HepG2 (cell line): ENCODE data around the gene SMURF2. TPM values are rescaled to one million over a fixed set of nuclear protein-coding genes. Genes with fewer than 3 reads are reported as not detected.

Experiments used
- ATAC-seq: fragments of 200-7000 bp; cut with Tn5 transposase; 3 replicates; pipeline ENCODE4 v1.9.1; 2020; ENCODE audit warnings: mild to moderate bottlenecking, moderate library complexity
- BruUV-seq: library from RNA; stranded (reverse); fragments of 400-500 nt; replicated peaks from 2 replicates; lab custom pipeline; 2021; lab: Mats Ljungman, UMichigan
- CTCF ChIA-PET: fragments of 300-600 bp; formaldehyde crosslinking; extraction: SDS; loops from one replicate; lab custom pipeline; 2021; ENCODE audit warnings: low total read pairs, inconsistent platforms, low intra/inter-chr PET ratio; lab: Yijun Ruan, JAX
- POLR2A ChIA-PET: fragments of 350-600 bp; sonication (Branson Sonifier 250); formaldehyde crosslinking; loops from one replicate; lab custom pipeline; 2020; ENCODE audit warnings: antibody characterized with exemption, inconsistent platforms; lab: Yijun Ruan, JAX
- DNase-seq: peaks from one replicate; pipeline ENCODE4 v3.0.0-alpha.2; 2015; ENCODE audit warnings: low spot score
- FAIRE-seq: peaks from 3 replicates; lab custom pipeline; 2011; peaks lifted over from hg19 to GRCh38; lab: Jason Lieb, UNC
- H2AFZ ChIP-seq: one replicate; pipeline ENCODE4 v1.6.1; 2011; ENCODE audit warnings: low read length, inconsistent platforms
- H3K27ac ChIP-seq: fragments of 300-600 bp; 3 replicates; pipeline ENCODE4 v1.8.0; 2011; ENCODE audit warnings: mixed run types, mild to moderate bottlenecking, mixed read lengths, low read length, inconsistent platforms; ENCODE audit not compliant: insufficient read depth; ENCODE audit errors: extremely low read length
- H3K27me3 ChIP-seq, 2 experiments: fragments of 200-600 bp in 1 of 2; 2 replicates in 1 of 2; 3 replicates in 1 of 2; pipeline versions ENCODE4 v1.6.0 to v1.8.0; 2011; ENCODE audit warnings: low read length in 2 of 2, mild to moderate bottlenecking in 2 of 2, moderate library complexity in 2 of 2, inconsistent platforms in 1 of 2; ENCODE audit not compliant: insufficient read depth in 2 of 2, control insufficient read depth in 1 of 2
- H3K36me3 ChIP-seq, 2 experiments: fragments of 200-600 bp in 1 of 2; replicated peaks in 1 of 2; 2 replicates in 1 of 2; 3 replicates in 1 of 2; pipeline versions ENCODE4 v1.5.1 to v1.8.0; 2011; ENCODE audit warnings: low read length in 2 of 2, inconsistent platforms in 1 of 2; ENCODE audit not compliant: insufficient read depth in 2 of 2, control insufficient read depth in 1 of 2
- H3K4me1 ChIP-seq: 2 replicates; pipeline ENCODE4 v1.5.1; 2012; ENCODE audit warnings: low read length, inconsistent platforms; ENCODE audit not compliant: insufficient read depth
- H3K4me2 ChIP-seq: 2 replicates; pipeline ENCODE4 v1.6.0; 2011; ENCODE audit warnings: low read depth, low read length, inconsistent platforms
- H3K4me3 ChIP-seq, 3 experiments: fragments of 200-600 bp in 1 of 3; sonication (generic), shearing (Covaris generic) in 1 of 3; replicated peaks in 1 of 3; 2 replicates each; pipeline ENCODE4 v1.5.1; 2011 to 2016; ENCODE audit warnings: low read length in 3 of 3, inconsistent platforms in 2 of 3, low read depth in 2 of 3, mild to moderate bottlenecking in 2 of 3, control low read depth in 1 of 3, mixed read lengths in 1 of 3; ENCODE audit not compliant: insufficient read depth in 1 of 3
- H3K79me2 ChIP-seq: one replicate; pipeline ENCODE4 v1.6.1; 2011; ENCODE audit warnings: low read length, inconsistent platforms; ENCODE audit not compliant: insufficient read depth
- H3K9ac ChIP-seq: 2 replicates; pipeline ENCODE4 v1.6.0; 2011; ENCODE audit warnings: mild to moderate bottlenecking, low read depth, low read length, inconsistent platforms; ENCODE audit not compliant: insufficient read depth
- H3K9me3 ChIP-seq: 2 replicates; pipeline ENCODE4 v1.5.1; 2012; ENCODE audit warnings: mild to moderate bottlenecking, low read length
- H4K20me1 ChIP-seq: 2 replicates; pipeline ENCODE4 v1.6.0; 2011; ENCODE audit warnings: inconsistent platforms, mild to moderate bottlenecking, low read length, moderate library complexity; ENCODE audit not compliant: insufficient read depth
- CHD2 ChIP-seq: IDR thresholded peaks from 2 replicates; pipeline ENCODE4 v1.6.1; 2011; ENCODE audit warnings: low read depth, low read length, improper control_type of control experiment
- KDM5B ChIP-seq: sonication (generic); formaldehyde crosslinking; IDR thresholded peaks from 2 replicates; pipeline ENCODE4 v1.4.0; 2020; ENCODE audit warnings: missing genetic modification reagents, mild to moderate bottlenecking, borderline replicate concordance
- KMT2B ChIP-seq: IDR thresholded peaks from 2 replicates; pipeline ENCODE4 v1.6.1; 2016; ENCODE audit warnings: missing genetic modification reagents, missing compliant biosample characterization
- LCORL ChIP-seq, 2 experiments: fragments of 450-650 bp in 1 of 2; sonication (generic) in 1 of 2; formaldehyde crosslinking in 1 of 2; IDR thresholded peaks; 2 replicates each; pipeline versions ENCODE4 v1.5.0 to v1.6.1; 2017 to 2020; ENCODE audit warnings: antibody characterized with exemption in 1 of 2, missing genetic modification reagents in 1 of 2
- MIER2 ChIP-seq: IDR thresholded peaks from 2 replicates; pipeline ENCODE4 v1.6.1; 2016; ENCODE audit warnings: missing biosample characterization, missing genetic modification reagents
- MNT ChIP-seq: fragments of 450-650 bp; IDR thresholded peaks from 2 replicates; pipeline ENCODE4 v1.6.1; 2016
- NRL ChIP-seq: sonication (generic); formaldehyde crosslinking; IDR thresholded peaks from 2 replicates; pipeline ENCODE4 v1.5.0; 2020; ENCODE audit warnings: missing genetic modification reagents, mild to moderate bottlenecking, moderate library complexity, borderline replicate concordance
- PTBP1 ChIP-seq: fragments of 200-400 bp; formaldehyde crosslinking; IDR thresholded peaks from 2 replicates; pipeline ENCODE4 v1.6.1; 2018; ENCODE audit warnings: low read length, low read depth; ENCODE audit not compliant: poor library complexity, severe bottlenecking
- REXO4 ChIP-seq: sonication (generic); formaldehyde crosslinking; IDR thresholded peaks from 2 replicates; pipeline ENCODE4 v1.8.0; 2022; ENCODE audit warnings: missing genetic modification reagents, mild to moderate bottlenecking, borderline replicate concordance
- RNF219 ChIP-seq: sonication (generic); formaldehyde crosslinking; IDR thresholded peaks from 2 replicates; pipeline ENCODE4 v1.5.0; 2020; ENCODE audit warnings: mild to moderate bottlenecking, missing genetic modification reagents
- SP2 ChIP-seq: sonication (generic); formaldehyde crosslinking; IDR thresholded peaks from 2 replicates; pipeline ENCODE4 v1.5.1; 2020; ENCODE audit warnings: mild to moderate bottlenecking, missing genetic modification reagents
- YEATS2 ChIP-seq: sonication (generic); formaldehyde crosslinking; IDR thresholded peaks from 2 replicates; pipeline ENCODE4 v1.4.0; 2020; ENCODE audit warnings: missing genetic modification reagents, borderline replicate concordance
- ZBTB20 ChIP-seq: sonication (generic); formaldehyde crosslinking; IDR thresholded peaks from 2 replicates; pipeline ENCODE4 v1.8.1; 2023; ENCODE audit warnings: missing genetic modification reagents, low read depth, mild to moderate bottlenecking, borderline replicate concordance
- ZBTB3 ChIP-seq: sonication (generic); formaldehyde crosslinking; IDR thresholded peaks from 2 replicates; pipeline ENCODE4 v1.4.0; 2020; ENCODE audit warnings: low read depth, mild to moderate bottlenecking, moderate library complexity, missing genetic modification reagents, borderline replicate concordance
- ZNF235 ChIP-seq: sonication (generic); formaldehyde crosslinking; IDR thresholded peaks from 2 replicates; pipeline ENCODE4 v1.8.1; 2023; ENCODE audit warnings: mild to moderate bottlenecking, missing genetic modification reagents, borderline replicate concordance
- ZNF713 ChIP-seq: sonication (generic); formaldehyde crosslinking; IDR thresholded peaks from 2 replicates; pipeline ENCODE4 v1.4.0; 2020; ENCODE audit warnings: mild to moderate bottlenecking, missing genetic modification reagents
- ZNF737 ChIP-seq: sonication (generic); formaldehyde crosslinking; IDR thresholded peaks from 2 replicates; pipeline ENCODE4 v1.5.0; 2020; ENCODE audit warnings: missing genetic modification reagents, mild to moderate bottlenecking, borderline replicate concordance
- WGBS: methylation state at CpG from one replicate; pipeline ENCODE4 v1.1.6; 2017; ENCODE audit warnings: low lambda C conversion rate; 5-methylcytosine and 5-hydroxymethylcytosine counted together
- in situ Hi-C: cut with HindIII; loops from 2 replicates; pipeline ENCODE4 v1.10.0; 2017; ENCODE audit warnings: low pct_unique_long_range_greater_than_20kb; ENCODE audit not compliant: extremely low pct_ligation_motif_present
- intact Hi-C: fragments of 100-400 bp; cut with micrococcal nuclease; formaldehyde crosslinking; loops from one replicate; pipeline ENCODE4 v1.10.0; 2022; ENCODE audit not compliant: unreplicated experiment
- polyA plus RNA-seq, 8 experiments: library from polyadenylated mRNA; depleted of rRNA in 3 of 8; stranded (reverse) in 7 of 8; unstranded in 1 of 8; fragments of >200 nt; fragmentation: Illumina TruSeq in 4 of 8; extraction: Trizol in 4 of 8; gene quantifications; 2 replicates each; pipeline versions ENCODE4 v1.2.1 to v1.2.3, GENCODE V29; 2011 to 2016; ENCODE audit warnings: low read depth in 4 of 8, missing spikeins in 1 of 8, mixed read lengths in 1 of 8; ENCODE audit not compliant: insufficient read depth in 1 of 8
- total RNA-seq, 5 experiments: library from RNA; depleted of rRNA; stranded (reverse); fragments of >200 nt; fragmentation: Illumina TruSeq; extraction: Trizol; gene quantifications; 2 replicates each; pipeline ENCODE4 v1.2.3, GENCODE V29; 2016; ENCODE audit warnings: low read depth in 1 of 5
- TF ChIP-seq, protein P1 (sequence below): sonication (generic); formaldehyde crosslinking; IDR thresholded peaks from 2 replicates; pipeline ENCODE4 v1.4.0; 2020; ENCODE audit warnings: mild to moderate bottlenecking, missing genetic modification reagents

Gene SMURF2
- total and polyA plus RNA-seq, 2 of the 13 experiments (the other 11 are each of a cell fraction or from before 2014, with no cell fraction given), result 14.9 to 24.3 TPM

DNA sequence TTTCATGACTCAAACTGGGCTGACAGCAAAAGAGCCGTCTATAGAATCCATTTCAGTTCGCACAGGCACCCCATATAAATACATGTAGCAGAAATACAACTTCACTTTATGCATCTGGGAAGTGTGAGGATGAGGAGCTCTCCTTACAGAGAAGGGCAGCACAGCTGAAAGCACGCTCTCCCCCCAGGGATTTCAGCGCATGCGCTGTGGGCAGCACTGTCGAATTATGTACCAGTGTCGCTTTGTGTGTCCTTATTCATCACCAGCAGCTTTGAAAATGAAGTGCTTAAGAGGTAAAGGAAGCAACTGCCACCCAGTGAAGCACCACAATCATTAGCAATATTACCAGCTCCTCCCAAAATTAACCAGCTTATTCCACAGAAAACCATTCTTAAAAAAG lies 115.4 kb downstream of the SMURF2 start:
- POLR2A ChIA-PET, result no interaction called here
- no peaks in the 10 kb centered on the region for H3K4me1 ChIP-seq
- in situ Hi-C loops, result loop anchor here (25.0 kb wide), 1 partner anchor 91 kb away; no protein-coding TSS in a partner anchor
- no peaks in the 10 kb centered on the region for H4K20me1 ChIP-seq
- intact Hi-C loops, result no loop called here
- H3K27me3 ChIP-seq, result no peaks in the 10 kb centered on the region
- no peak overlapping the region for H3K4me2 ChIP-seq
- WGBS, result 97% methylated on average over 7 of the region's 7 CpGs
- H3K9me3 ChIP-seq, result no peaks in the 10 kb centered on the region
- CTCF ChIA-PET, result no interaction called here
- peaks cover 5 to 18% of the 10 kb centered on the region in 2 experiments; a peak in 4 of 5 replicates for H3K36me3 ChIP-seq
- ATAC-seq, result no peak
- BruUV-seq, result no TSS peak
- H3K27ac ChIP-seq, result no peak overlapping the region
- H3K4me3 ChIP-seq, result no peak overlapping the region
- TF ChIP-seq ZNF235 (CRISPR knock-in tag) (no peak), NRL (no peak), CHD2 (no peak), MIER2 (CRISPR knock-in tag) (no peak), PTBP1 (no peak), KDM5B (CRISPR knock-in tag) (no peak), ZNF737 (no peak), REXO4 (no peak), MNT (no peak), KMT2B (CRISPR knock-in tag) (no peak), ZBTB20 (CRISPR knock-in tag) (no peak), ZNF713 (CRISPR knock-in tag) (no peak), YEATS2 (CRISPR knock-in tag) (no peak), ZBTB3 (no peak), RNF219 (CRISPR knock-in tag) (no peak), LCORL (IDR thresholded peaks at IDR 0.05) (no peak), LCORL (CRISPR knock-in tag; IDR thresholded peaks at IDR 0.05) (no peak), SP2 (CRISPR knock-in tag) (no peak)
- TF ChIP-seq, protein P1, sequence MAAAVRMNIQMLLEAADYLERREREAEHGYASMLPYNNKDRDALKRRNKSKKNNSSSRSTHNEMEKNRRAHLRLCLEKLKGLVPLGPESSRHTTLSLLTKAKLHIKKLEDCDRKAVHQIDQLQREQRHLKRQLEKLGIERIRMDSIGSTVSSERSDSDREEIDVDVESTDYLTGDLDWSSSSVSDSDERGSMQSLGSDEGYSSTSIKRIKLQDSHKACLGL (CRISPR knock-in tag), result no peak
- no peak for FAIRE-seq
- no peak overlapping the region for H2AFZ ChIP-seq
- H3K79me2 ChIP-seq, result no peaks in the 10 kb centered on the region
- no peak for DNase-seq
- H3K9ac ChIP-seq, result no peak overlapping the region
